ENCODE measurements around the gene RAI1.

The RAI1 gene

DNA sequence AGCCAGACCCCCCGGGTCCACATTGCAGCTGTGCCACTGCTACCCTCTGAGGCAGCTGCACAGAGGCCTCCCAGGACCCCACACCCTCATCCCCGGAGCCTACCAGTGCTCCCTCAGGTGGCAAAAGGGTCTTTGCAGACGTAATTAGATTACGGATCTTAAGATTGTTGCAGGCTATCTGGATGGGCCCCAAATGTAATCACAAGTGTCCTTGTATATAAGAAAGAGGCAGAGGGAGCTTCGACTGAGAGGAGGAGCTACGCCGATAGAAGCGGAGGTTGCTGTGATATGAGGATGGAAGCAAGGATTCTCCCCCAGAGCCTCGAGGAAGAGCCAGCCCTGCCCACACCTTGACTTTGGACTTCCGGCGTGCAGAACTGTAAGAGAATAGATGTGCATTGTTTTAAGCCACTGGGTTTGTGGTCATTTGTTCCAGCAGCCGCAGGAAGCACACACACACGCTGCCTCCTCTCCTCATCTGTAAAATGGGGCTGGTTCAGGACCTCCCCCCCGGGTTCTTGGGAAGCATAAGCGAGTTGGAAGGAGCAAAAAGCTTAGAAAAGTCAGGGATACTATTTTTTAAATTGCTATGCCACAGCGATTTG lies 10.5 kb upstream of the RAI1 start:
- TF ChIP-seq, protein P1, sequence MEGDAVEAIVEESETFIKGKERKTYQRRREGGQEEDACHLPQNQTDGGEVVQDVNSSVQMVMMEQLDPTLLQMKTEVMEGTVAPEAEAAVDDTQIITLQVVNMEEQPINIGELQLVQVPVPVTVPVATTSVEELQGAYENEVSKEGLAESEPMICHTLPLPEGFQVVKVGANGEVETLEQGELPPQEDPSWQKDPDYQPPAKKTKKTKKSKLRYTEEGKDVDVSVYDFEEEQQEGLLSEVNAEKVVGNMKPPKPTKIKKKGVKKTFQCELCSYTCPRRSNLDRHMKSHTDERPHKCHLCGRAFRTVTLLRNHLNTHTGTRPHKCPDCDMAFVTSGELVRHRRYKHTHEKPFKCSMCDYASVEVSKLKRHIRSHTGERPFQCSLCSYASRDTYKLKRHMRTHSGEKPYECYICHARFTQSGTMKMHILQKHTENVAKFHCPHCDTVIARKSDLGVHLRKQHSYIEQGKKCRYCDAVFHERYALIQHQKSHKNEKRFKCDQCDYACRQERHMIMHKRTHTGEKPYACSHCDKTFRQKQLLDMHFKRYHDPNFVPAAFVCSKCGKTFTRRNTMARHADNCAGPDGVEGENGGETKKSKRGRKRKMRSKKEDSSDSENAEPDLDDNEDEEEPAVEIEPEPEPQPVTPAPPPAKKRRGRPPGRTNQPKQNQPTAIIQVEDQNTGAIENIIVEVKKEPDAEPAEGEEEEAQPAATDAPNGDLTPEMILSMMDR (IDR thresholded peaks at IDR 0.05; ENCODE audit: low read depth, low read length, missing control alignments) = no peak
- no peak overlapping the region for H3K4me3 ChIP-seq (replicated peaks; ENCODE audit: low read depth, low read length)
- DNase-seq (ENCODE audit: extremely low read depth, low read depth) = no peak

DNA sequence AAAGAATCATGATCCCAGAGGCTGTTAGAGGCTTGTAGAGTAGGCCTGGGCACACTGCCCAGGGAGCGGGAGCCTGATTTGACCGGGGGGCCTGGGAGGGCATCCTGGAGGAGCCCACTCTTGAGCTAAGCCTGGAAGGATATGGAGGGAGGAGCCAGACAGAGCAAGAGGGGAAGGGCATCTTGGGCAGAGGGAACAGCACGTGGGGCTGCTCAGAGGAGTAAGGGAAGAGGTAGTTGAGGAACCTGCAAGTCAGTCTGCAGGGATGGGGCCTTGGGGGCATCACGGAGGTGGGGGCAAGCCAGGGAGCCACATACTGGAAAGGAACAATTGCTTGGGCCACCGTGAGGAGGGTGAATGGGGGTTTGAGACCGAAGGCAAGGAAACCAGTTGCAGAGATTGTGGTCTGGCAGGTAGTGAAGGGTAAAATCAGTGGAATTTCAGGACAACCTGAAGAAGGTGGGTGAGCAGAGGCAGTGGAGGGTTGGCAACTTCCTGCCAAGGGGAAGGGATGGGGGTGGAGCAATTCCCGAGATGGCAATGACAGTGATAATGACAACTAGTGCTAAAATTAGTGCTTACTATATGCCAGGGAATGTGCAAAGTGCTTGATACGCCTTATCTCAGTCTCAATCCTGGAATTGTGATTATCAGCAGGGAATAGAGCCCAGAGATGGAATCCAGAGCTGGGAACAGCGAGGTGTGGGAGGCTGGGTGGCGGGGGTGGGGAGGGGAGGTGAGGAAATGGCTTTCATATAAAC lies 9.7 kb upstream of the RAI1 start:
- TF ChIP-seq, protein P1 (IDR thresholded peaks at IDR 0.05; ENCODE audit: low read depth, low read length, missing control alignments) = no peak
- H3K4me3 ChIP-seq (replicated peaks; ENCODE audit: low read depth, low read length) = no peak overlapping the region
- no peak for DNase-seq (ENCODE audit: extremely low read depth, low read depth)

- no peak overlapping the region for H3K4me3 ChIP-seq (replicated peaks; ENCODE audit: low read depth, low read length)
- no peak for DNase-seq (ENCODE audit: extremely low read depth, low read depth)
- TF ChIP-seq, protein P1 (IDR thresholded peaks at IDR 0.05; ENCODE audit: low read depth, low read length, missing control alignments) = no peak
These were observed 8.5 kb upstream of the RAI1 start for GRCh38 chr17:17672453-17673368.

- TF ChIP-seq, protein P1 (IDR thresholded peaks at IDR 0.05; ENCODE audit: low read depth, low read length, missing control alignments) = no peak
- H3K4me3 ChIP-seq (replicated peaks; ENCODE audit: low read depth, low read length) = no peak overlapping the region
- DNase-seq (ENCODE audit: extremely low read depth, low read depth) = no peak
These were observed 5.8 kb upstream of the RAI1 start for GRCh38 chr17:17675416-17675815.

- H3K4me3 ChIP-seq (replicated peaks; ENCODE audit: low read depth, low read length) = no peak overlapping the region
- DNase-seq (ENCODE audit: extremely low read depth, low read depth) = no peak
- TF ChIP-seq, protein P1 (IDR thresholded peaks at IDR 0.05; ENCODE audit: low read depth, low read length, missing control alignments) = no peak
These were observed 5.2 kb upstream of the RAI1 start for GRCh38 chr17:17675925-17676534.

DNA sequence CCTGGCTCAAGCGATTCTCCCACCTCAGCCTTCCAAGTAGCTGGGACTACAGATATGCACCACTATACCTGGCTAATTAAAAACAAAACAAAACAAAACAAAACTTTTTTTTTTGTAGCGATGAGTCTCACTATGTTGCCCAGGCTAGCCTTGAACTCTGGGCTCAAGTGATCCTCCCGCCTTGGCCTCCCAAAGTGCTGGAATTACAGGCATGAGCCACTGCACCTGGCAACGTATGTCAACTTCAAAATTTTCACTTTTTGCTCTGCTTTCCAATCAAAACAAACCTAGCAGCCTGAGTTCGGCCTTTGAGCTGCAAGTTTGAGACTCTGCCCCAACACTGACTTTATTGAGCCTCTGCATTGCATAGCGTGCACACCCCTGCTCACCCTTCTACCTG lies 4.5 kb upstream of the RAI1 start:
- no peak overlapping the region for H3K4me3 ChIP-seq (replicated peaks; ENCODE audit: low read depth, low read length)
- TF ChIP-seq, protein P1 (IDR thresholded peaks at IDR 0.05; ENCODE audit: low read depth, low read length, missing control alignments) = no peak
- no peak for DNase-seq (ENCODE audit: extremely low read depth, low read depth)
